ENCODE results near the gene ARHGAP12. TPM values are rescaled to one million over a fixed set of nuclear protein-coding genes. Genes with fewer than 3 reads are reported as not detected.

Gene ARHGAP12
- total RNA-seq, 2 donors from 2014 or later = 34.3 to 44.9 TPM

GRCh38 chr10:31888442-31888841, 40.2 kb downstream of the ARHGAP12 start:
- no peak for TF ChIP-seq POLR2AphosphoS5 (IDR thresholded peaks at IDR 0.05)
- no peak for TF ChIP-seq POLR2A (IDR thresholded peaks at IDR 0.05)
- TF ChIP-seq, protein P1, sequence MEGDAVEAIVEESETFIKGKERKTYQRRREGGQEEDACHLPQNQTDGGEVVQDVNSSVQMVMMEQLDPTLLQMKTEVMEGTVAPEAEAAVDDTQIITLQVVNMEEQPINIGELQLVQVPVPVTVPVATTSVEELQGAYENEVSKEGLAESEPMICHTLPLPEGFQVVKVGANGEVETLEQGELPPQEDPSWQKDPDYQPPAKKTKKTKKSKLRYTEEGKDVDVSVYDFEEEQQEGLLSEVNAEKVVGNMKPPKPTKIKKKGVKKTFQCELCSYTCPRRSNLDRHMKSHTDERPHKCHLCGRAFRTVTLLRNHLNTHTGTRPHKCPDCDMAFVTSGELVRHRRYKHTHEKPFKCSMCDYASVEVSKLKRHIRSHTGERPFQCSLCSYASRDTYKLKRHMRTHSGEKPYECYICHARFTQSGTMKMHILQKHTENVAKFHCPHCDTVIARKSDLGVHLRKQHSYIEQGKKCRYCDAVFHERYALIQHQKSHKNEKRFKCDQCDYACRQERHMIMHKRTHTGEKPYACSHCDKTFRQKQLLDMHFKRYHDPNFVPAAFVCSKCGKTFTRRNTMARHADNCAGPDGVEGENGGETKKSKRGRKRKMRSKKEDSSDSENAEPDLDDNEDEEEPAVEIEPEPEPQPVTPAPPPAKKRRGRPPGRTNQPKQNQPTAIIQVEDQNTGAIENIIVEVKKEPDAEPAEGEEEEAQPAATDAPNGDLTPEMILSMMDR (IDR thresholded peaks at IDR 0.05) = no peak
- Histone ChIP-seq H3K27ac (no peak overlapping the region), H3K4me1 (replicated peaks) (no peaks in the 10 kb centered on the region), H3K9me3 (no peaks in the 10 kb centered on the region), H3K27me3 (replicated peaks; ENCODE audit: insufficient read depth) (no peaks in the 10 kb centered on the region), H3K36me3 (no peaks in the 10 kb centered on the region), H3K4me3 (no peak overlapping the region)
- intact Hi-C loops (cut with DNase I) = no loop called here
- no peak for DNase-seq (ENCODE audit: low spot score)
- WGBS = 38% methylated on average over 1 of the region's 1 CpG

- Histone ChIP-seq H3K27ac (no peak overlapping the region), H3K27me3 (replicated peaks; ENCODE audit: insufficient read depth) (no peaks in the 10 kb centered on the region), H3K4me3 (no peak overlapping the region), H3K9me3 (no peaks in the 10 kb centered on the region), H3K4me1 (replicated peaks) (no peaks in the 10 kb centered on the region), H3K36me3 (no peaks in the 10 kb centered on the region)
- 94% methylated on average over 7 of the region's 7 CpGs for WGBS
- DNase-seq (ENCODE audit: low spot score) = no peak
- TF ChIP-seq, protein P1 (IDR thresholded peaks at IDR 0.05) = no peak
- TF ChIP-seq POLR2AphosphoS5 (IDR thresholded peaks at IDR 0.05) = no peak
- TF ChIP-seq POLR2A (IDR thresholded peaks at IDR 0.05) = no peak
- intact Hi-C loops (cut with DNase I) = no loop called here
These were observed 40.8 kb downstream of the ARHGAP12 start for GRCh38 chr10:31887850-31888249.

DNA sequence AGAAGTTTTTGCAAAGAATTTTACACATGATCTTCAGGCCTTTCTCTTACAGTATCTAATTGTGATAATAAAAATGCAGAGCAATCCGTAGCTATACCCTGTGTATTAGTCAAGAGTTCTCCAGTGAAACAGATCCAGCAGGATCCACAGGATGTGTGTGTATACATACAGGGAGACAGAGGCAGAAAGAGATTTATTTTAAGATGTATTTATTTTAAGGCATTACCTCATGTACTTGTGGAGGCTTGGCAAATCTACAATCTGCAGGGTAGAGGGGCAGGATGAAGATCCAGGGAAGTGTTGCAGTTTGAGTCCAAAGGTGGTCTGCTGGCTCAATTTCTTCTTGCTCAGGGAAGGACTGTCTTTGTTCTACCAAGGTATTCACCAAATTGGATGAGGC, 41.7 kb downstream of the ARHGAP12 start:
- no peaks in the 10 kb centered on the region for H3K27me3 ChIP-seq (replicated peaks; ENCODE audit: insufficient read depth)
- no peak overlapping the region for H3K4me3 ChIP-seq
- no peaks in the 10 kb centered on the region for H3K36me3 ChIP-seq
- 44% methylated on average over 1 of the region's 1 CpG for WGBS
- no peaks in the 10 kb centered on the region for H3K4me1 ChIP-seq (replicated peaks)
- H3K9me3 ChIP-seq = no peaks in the 10 kb centered on the region
- peak; percentile 16 for TF ChIP-seq POLR2AphosphoS5 (IDR thresholded peaks at IDR 0.05)
- no peak for TF ChIP-seq POLR2A (IDR thresholded peaks at IDR 0.05)
- TF ChIP-seq, protein P1 (IDR thresholded peaks at IDR 0.05) = no peak
- no peak overlapping the region for H3K27ac ChIP-seq
- no peak for DNase-seq (ENCODE audit: low spot score)
- intact Hi-C loops (cut with DNase I) = no loop called here

GRCh38 chr10:31885971-31886370, 42.7 kb downstream of the ARHGAP12 start:
- Histone ChIP-seq H3K4me3 (no peak overlapping the region), H3K27me3 (replicated peaks; ENCODE audit: insufficient read depth) (no peaks in the 10 kb centered on the region), H3K4me1 (replicated peaks) (no peaks in the 10 kb centered on the region), H3K36me3 (no peaks in the 10 kb centered on the region), H3K27ac (no peak overlapping the region), H3K9me3 (no peaks in the 10 kb centered on the region)
- DNase-seq (ENCODE audit: low spot score) = no peak
- intact Hi-C loops (cut with DNase I) = no loop called here
- TF ChIP-seq POLR2AphosphoS5 (IDR thresholded peaks at IDR 0.05) (no peak), POLR2A (IDR thresholded peaks at IDR 0.05) (no peak)
- TF ChIP-seq, protein P1 (IDR thresholded peaks at IDR 0.05) = no peak

DNA sequence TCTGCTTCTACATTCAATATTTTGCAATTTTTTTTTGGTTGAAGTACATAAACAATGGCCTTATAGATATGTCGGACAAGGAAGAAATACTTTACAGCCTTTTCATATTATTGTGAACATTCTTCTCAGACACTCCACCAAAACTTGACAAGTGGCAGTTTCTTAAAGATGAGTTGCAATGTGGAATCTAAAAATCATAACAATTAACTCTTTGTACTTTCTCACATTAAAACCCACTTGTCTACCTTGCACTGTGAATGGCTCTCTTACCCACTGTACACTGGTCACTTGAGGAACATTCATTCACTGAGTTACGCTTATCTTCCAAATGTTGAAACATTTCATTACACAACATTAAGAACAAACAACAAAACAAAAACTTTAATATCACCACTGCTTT, 44.2 kb downstream of the ARHGAP12 start:
- Histone ChIP-seq H3K27me3 (replicated peaks; ENCODE audit: insufficient read depth) (no peaks in the 10 kb centered on the region), H3K36me3 (no peaks in the 10 kb centered on the region), H3K27ac (no peak overlapping the region), H3K4me3 (no peak overlapping the region), H3K4me1 (replicated peaks) (no peaks in the 10 kb centered on the region), H3K9me3 (no peaks in the 10 kb centered on the region)
- TF ChIP-seq, protein P1 (IDR thresholded peaks at IDR 0.05) = no peak
- no peak for TF ChIP-seq POLR2A (IDR thresholded peaks at IDR 0.05)
- no peak for TF ChIP-seq POLR2AphosphoS5 (IDR thresholded peaks at IDR 0.05)
- 99% methylated on average over 2 of the region's 2 CpGs for WGBS
- intact Hi-C loops (cut with DNase I) = no loop called here
- no peak for DNase-seq (ENCODE audit: low spot score)

Measured in prostate gland (tissue), 2 donors.